NB4 (cell line): ENCODE results near the gene RHBDF2.

Source experiments
- MYC ChIP-seq: IDR thresholded peaks from 2 replicates; pipeline ENCODE4 v1.6.1; 2011; ENCODE audit warnings: low read depth, low read length
- POLR2A ChIP-seq: IDR thresholded peaks from 2 replicates; pipeline ENCODE4 v1.6.1; 2011; ENCODE audit warnings: mild to moderate bottlenecking; ENCODE audit not compliant: insufficient read length; ENCODE audit errors: extremely low read depth
- TF ChIP-seq, protein P1 (sequence below): IDR thresholded peaks from one replicate; pipeline ENCODE4 v1.5.1; 2012; ENCODE audit warnings: low read depth, low read length

DNA sequence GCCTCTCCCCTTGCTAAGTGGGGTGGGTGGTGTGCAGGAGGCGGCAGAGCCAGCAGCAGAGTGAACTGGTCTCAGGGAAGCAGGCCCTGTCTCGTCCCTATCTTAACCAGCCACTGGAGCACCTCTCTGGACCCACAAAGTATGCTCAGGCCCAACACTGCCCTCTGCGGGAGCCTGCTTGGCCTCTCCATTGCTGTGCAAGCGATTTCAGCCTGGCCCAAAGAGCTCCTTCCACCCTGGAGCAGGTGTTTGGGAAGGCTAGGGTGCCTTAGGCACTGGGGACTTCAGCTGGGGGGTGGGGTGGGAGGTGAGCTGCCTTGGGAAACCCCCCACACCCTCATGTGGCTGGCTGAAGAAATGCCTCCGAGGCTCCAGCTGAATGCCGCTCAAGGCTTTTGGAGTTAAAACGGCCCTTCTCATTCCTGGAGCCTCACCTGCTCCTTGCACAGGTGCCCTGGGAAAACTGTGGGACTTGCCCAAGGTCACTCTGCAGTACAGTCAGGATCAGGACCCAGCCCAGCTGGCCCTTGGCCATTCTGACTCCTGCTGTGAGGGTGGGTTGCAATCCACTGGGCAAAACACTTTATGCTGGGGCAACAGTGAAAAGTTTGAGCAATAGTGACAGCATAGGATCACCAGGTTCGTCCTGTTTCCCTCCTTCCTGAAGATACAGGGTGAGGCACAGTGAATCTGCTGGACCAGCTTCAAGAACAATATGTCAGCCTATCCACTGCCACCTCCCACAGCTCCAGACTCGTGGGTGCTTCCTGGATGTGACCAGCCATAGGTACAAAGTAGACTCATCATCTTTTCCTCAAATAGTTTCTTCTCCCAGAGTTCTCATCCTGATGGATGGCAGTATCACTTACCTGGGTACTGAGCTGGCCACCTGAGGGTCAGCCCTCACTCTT is 42.4 kb downstream of the RHBDF2 start:
- TF ChIP-seq, protein P1, sequence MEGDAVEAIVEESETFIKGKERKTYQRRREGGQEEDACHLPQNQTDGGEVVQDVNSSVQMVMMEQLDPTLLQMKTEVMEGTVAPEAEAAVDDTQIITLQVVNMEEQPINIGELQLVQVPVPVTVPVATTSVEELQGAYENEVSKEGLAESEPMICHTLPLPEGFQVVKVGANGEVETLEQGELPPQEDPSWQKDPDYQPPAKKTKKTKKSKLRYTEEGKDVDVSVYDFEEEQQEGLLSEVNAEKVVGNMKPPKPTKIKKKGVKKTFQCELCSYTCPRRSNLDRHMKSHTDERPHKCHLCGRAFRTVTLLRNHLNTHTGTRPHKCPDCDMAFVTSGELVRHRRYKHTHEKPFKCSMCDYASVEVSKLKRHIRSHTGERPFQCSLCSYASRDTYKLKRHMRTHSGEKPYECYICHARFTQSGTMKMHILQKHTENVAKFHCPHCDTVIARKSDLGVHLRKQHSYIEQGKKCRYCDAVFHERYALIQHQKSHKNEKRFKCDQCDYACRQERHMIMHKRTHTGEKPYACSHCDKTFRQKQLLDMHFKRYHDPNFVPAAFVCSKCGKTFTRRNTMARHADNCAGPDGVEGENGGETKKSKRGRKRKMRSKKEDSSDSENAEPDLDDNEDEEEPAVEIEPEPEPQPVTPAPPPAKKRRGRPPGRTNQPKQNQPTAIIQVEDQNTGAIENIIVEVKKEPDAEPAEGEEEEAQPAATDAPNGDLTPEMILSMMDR, result peak; percentile 34
- TF ChIP-seq MYC (no peak), POLR2A (no peak)
